GM18517 (cell line): ENCODE data around the gene SOCS6.
"Not testable (repeated sequence)": the region's sequence is repeated elsewhere in the genome, so short reads cannot be mapped to it uniquely, and the experiment has no call there.

ENCODE experiments used
- ATAC-seq: cut with Tn5 transposase; IDR thresholded peaks from one replicate; pipeline ENCODE4 v1.9.1; 2021; ENCODE audit warnings: mild to moderate bottlenecking, moderate library complexity; ENCODE audit not compliant: unreplicated experiment

Gene SOCS6

GRCh38 chr18:70354771-70355170 lies 65.9 kb downstream of the SOCS6 start:
- no peak for ATAC-seq

- ATAC-seq, result no peak
These were observed 67.0 kb downstream of the SOCS6 start for GRCh38 chr18:70355620-70356385.

GRCh38 chr18:70358105-70358406 lies 69.2 kb downstream of the SOCS6 start:
- peak; percentile 91 for ATAC-seq

GRCh38 chr18:70359071-70359470 lies 70.2 kb downstream of the SOCS6 start:
- no peak for ATAC-seq

GRCh38 chr18:70362258-70362657 lies 73.4 kb downstream of the SOCS6 start:
- no peak for ATAC-seq

DNA sequence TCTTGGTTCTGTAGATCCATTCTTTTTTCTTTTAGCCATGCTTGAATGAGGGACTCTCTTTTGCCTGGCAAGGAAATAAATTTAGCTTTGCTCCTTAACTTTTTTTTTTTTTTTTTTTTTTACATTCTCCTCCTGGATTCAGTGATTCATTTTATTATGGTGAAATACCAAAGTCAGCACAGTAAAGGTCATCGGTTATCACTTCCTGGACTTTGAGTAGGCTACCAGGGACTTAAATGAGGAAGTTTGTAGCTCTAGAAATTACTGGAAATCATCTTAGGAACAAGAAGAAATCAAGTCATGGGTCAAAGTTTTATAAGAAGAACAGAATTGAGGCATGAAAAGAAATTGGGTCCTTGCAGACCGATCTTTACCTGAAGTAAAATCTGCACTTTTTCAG lies 75.0 kb downstream of the SOCS6 start:
- ATAC-seq, result no peak

DNA sequence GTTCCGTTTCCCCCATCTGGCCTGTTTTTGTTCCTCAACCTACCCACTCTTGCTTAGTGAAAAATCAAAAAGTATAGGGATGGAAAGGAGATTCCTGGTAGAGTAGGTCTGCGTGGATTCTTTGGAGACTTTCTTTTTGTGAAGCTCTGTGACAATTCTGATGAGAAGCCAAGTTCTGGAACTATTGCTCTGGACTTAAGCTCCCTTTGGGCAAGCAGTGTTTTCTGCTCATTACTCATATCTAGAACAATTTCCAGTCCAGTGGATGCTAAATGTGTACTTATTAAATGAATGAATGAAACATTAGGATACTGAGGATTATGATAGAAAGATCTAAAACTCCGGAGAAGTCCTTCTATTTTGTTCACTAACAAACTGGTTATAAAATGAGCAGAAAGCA lies 76.5 kb downstream of the SOCS6 start:
- no peak for ATAC-seq

- ATAC-seq, result no peak
These were observed 77.3 kb downstream of the SOCS6 start for GRCh38 chr18:70366174-70366573.

GRCh38 chr18:70366670-70367069 lies 77.8 kb downstream of the SOCS6 start:
- ATAC-seq, result no peak

DNA sequence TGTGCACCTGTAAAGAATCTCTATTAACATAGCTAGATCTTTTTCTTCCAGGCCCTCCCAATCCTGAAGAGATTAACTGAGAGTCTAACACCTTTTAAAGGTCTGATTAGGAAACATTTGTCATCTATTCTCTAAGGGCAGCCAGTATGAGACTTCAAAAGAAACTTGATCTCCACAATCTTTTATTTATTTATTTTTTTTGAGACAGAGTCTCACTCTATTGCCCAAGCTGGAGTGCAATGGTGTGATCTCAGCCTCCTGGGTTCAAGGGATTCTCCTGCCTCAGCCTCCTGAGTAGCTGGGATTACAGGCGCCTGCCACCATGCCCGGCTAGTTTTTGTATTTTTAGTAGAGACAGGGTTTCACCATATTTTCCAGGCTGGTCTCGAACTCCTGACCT lies 78.5 kb downstream of the SOCS6 start:
- not testable (repeated sequence) for ATAC-seq

DNA sequence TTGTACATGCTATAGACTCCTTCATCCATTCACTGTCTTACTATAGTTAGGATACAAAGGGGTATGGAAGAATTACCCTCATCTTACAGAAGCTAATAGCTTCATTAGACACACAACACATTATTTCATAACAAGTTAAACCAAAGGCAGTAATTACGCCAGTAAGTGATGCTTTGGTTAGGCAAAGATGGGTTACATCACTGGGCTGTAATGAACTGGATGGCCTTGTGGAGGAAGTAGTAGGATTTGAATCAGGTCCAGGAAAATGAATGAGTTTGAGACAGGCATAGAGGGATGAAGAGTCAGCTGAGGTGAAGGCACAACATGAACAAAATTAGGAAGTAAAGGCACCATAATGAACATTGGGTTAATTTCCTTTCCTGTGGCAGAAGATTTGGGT lies 80.1 kb downstream of the SOCS6 start:
- no peak for ATAC-seq

- no peak for ATAC-seq
These were observed 82.2 kb downstream of the SOCS6 start for GRCh38 chr18:70370762-70371733.

DNA sequence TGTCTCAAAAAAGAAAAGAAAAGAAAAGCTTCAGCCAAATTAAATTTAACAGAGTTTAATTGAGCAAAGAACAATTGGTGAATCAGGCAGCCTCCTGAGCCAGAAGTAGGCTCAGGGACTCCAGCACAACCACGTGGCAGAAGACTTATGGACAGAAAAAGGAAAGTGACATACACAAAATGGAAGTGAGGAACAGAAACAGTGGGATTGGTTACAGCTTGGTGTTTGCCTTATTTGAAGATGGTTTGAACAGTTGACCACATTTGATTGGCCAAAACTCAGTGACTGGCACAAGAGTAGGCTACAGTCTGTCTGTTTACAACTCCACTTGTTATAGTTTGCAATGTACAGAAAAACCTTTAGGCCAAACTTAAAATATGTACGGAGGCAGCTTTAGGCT lies 83.1 kb downstream of the SOCS6 start:
- no peak for ATAC-seq

- ATAC-seq, result no peak
These were observed 83.7 kb downstream of the SOCS6 start for GRCh38 chr18:70372450-70373041.

GRCh38 chr18:70373042-70373519 lies 84.2 kb downstream of the SOCS6 start:
- no peak for ATAC-seq

DNA sequence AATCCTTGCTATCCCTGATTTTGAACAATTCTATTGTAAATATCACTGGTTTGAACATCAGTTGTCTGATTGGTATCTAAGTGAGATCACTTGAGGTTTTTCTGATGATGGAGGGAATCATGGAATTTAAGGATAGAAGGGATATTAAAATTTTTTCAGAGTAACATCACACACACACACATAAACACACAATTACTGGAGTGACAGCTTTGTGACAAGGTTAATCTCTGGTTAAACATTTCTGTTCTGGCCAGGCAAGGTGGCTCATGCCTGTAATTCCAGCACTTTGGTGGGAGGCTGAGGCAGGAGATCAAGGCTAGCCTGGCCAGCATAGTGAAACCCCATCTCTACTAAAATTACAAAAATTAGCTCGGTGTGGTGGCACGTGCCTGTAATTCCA lies 85.3 kb downstream of the SOCS6 start:
- ATAC-seq, result no peak

- no peak for ATAC-seq
These were observed 87.5 kb downstream of the SOCS6 start for GRCh38 chr18:70376137-70376913.

DNA sequence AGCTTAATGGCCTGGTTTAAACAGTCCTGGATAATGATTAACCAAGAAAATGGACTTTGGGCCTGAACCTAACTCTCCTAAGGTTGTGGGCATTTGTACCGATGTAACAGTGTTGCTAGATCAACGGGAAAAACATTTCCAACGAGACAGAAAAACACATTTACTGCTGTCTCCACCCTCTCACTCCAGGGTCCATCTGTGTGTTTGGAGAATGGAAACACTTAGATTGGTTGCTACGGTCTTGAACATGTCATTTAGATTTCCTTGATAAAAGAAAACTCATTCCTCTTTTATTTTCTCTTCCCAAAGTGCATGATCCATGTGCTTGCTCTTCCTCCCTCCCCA lies 88.0 kb downstream of the SOCS6 start:
- no peak for ATAC-seq

DNA sequence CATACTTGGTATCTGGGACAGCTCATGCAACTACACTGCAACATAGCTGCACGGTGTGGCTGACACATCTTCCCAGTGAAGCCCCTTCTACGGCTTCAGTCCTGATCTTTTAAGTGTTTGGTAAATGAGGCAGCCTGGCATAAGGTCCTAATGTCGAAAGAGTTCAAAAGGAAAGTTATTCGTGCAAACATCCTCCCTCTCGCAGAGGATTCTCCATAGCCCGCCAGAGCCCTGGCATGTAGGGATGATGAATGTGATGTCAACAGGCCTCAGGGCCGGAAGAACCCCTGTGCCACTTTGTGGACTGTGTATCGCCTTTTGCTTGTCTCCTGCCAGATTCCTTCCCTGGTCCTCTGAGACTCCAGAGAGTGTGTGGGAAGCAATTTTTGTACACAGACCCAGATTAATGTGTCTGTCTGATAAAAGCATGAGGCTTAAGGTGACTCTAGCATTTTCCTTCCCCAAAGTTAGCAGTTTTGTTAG lies 88.5 kb downstream of the SOCS6 start:
- no peak for ATAC-seq

DNA sequence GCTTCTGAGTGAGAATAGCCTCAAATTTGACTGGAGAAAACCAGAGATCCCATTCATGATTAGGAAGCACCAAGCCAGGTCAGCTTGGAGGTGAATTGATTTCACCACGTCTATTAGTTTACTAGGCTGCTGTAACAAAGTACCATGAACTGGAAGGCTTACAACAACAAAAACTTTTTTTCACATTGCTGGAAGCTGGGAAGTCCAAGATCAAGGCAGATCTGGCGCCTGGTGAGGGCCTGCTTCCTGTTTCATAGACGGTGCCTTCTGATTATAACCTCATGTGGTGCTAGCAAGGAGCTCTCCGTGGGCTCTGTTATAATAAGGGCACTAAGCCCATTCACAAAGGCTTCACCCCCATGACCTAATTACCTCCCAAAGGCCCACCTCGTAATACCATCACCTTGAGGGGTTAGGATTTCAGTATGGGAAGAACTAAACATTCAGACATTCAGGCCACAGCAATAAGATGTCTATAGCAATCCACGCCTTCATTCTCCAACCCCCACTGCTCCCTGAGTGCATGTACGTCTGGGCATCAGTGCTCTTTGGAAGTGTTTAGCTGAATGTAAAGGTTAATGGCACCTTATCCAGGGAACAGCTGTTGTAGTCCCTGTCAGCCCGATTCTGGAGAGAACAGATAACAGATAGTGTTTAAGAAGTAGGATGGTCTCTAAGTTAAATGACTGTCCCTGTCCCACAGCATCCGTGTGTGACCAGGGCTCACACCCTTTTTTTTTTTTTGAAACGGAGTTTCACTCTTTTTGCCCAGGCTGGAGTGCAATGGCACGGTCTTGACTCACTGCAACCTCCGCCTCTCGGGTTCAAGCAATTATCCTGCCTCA lies 89.2 kb downstream of the SOCS6 start:
- no peak for ATAC-seq
